OCI-LY7 (cell line): ENCODE measurements around the gene WFS1. TPM values are rescaled to one million over a fixed set of nuclear protein-coding genes. Genes with fewer than 3 reads are reported as not detected.

Source experiments
- BruUV-seq: library from RNA; stranded (reverse); fragments of 400-500 nt; replicated peaks from 2 replicates; lab custom pipeline; 2021; lab: Mats Ljungman, UMichigan
- CTCF ChIA-PET: fragments of 300-600 bp; sonication (Branson Sonifier 250); formaldehyde crosslinking; loops from one replicate; lab custom pipeline; 2022; ENCODE audit warnings: antibody characterized with exemption; ENCODE audit not compliant: unreplicated experiment; lab: Charles Lee
- POLR2A ChIA-PET: fragments of 300-600 bp; sonication (Branson Sonifier 250); formaldehyde crosslinking; loops from one replicate; lab custom pipeline; 2022; ENCODE audit warnings: antibody characterized with exemption; lab: Charles Lee
- DNase-seq: peaks from one replicate; pipeline ENCODE4 v3.0.0-alpha.2; 2015; ENCODE audit warnings: low spot score
- H2AFZ ChIP-seq: fragments of 200-600 bp; sonication (generic), shearing (Covaris generic); 2 replicates; pipeline ENCODE4 v1.6.1; 2014; ENCODE audit warnings: mild to moderate bottlenecking, antibody characterized with exemption, low read length, moderate library complexity
- H3K27ac ChIP-seq: fragments of 200-600 bp; sonication (generic); 2 replicates; pipeline ENCODE4 v1.5.1; 2014; ENCODE audit warnings: mixed run types, low read depth, mild to moderate bottlenecking, moderate library complexity, low read length, inconsistent platforms; ENCODE audit not compliant: poor library complexity, severe bottlenecking
- H3K36me3 ChIP-seq: fragments of 200-600 bp; sonication (generic); 2 replicates; pipeline ENCODE4 v1.6.1; 2014; ENCODE audit warnings: mild to moderate bottlenecking, antibody characterized with exemption, low read length, moderate library complexity, mixed read lengths; ENCODE audit not compliant: insufficient read depth
- H3K4me1 ChIP-seq: fragments of 200-600 bp; sonication (generic); 2 replicates; pipeline ENCODE4 v1.5.1; 2014; ENCODE audit warnings: mild to moderate bottlenecking, low read length; ENCODE audit not compliant: insufficient read depth, poor library complexity, severe bottlenecking
- H3K4me2 ChIP-seq: fragments of 200-600 bp; sonication (generic); 2 replicates; pipeline ENCODE4 v1.6.1; 2014; ENCODE audit warnings: mild to moderate bottlenecking, low read length
- H3K4me3 ChIP-seq: fragments of 200-600 bp; sonication (generic); 2 replicates; pipeline ENCODE4 v1.5.1; 2014; ENCODE audit warnings: mild to moderate bottlenecking, low read depth, low read length; ENCODE audit not compliant: poor library complexity, severe bottlenecking
- H3K79me2 ChIP-seq: fragments of 200-600 bp; sonication (generic); 2 replicates; pipeline ENCODE4 v1.6.1; 2016; ENCODE audit warnings: low read depth, mild to moderate bottlenecking, low read length, moderate library complexity, mixed read lengths; ENCODE audit not compliant: insufficient read depth
- H3K9me2 ChIP-seq: fragments of 200-600 bp; sonication (generic); 2 replicates; pipeline ENCODE4 v1.6.1; 2016; ENCODE audit warnings: mild to moderate bottlenecking, low read length, mixed read lengths; ENCODE audit not compliant: insufficient read depth
- H3K9me3 ChIP-seq: fragments of 200-600 bp; sonication (generic); 2 replicates; pipeline ENCODE4 v1.6.1; 2014; ENCODE audit warnings: mild to moderate bottlenecking, mixed run types, low read length, mixed read lengths
- H4K20me1 ChIP-seq: fragments of 200-600 bp; sonication (generic); 2 replicates; pipeline ENCODE4 v1.6.1; 2014; ENCODE audit warnings: mild to moderate bottlenecking, antibody characterized with exemption, low read length, moderate library complexity, mixed read lengths; ENCODE audit not compliant: insufficient read depth
- EZH2phosphoT487 ChIP-seq: fragments of 200-600 bp; sonication (generic); IDR thresholded peaks from 2 replicates; pipeline ENCODE4 v1.6.1; 2018; ENCODE audit warnings: low read depth, borderline replicate concordance, mild to moderate bottlenecking, mixed run types, antibody characterized with exemption, low read length, moderate library complexity, mixed read lengths
- intact Hi-C: fragments of 100-400 bp; cut with micrococcal nuclease; formaldehyde crosslinking; loops from one replicate; pipeline ENCODE4 v1.10.0; 2022; ENCODE audit not compliant: unreplicated experiment
- total RNA-seq, 2 experiments: library from RNA; depleted of rRNA in 1 of 2; stranded (reverse); fragments of >200 nt in 1 of 2; shearing (Covaris generic) in 1 of 2; gene quantifications; 2 replicates each; pipeline ENCODE4 v1.2.3, GENCODE V29; 2014 to 2022
- TF ChIP-seq, protein P1 (sequence below): fragments of 200-600 bp; sonication (generic); conservative IDR thresholded peaks from 2 replicates; pipeline ENCODE4 v1.5.1; 2014; ENCODE audit warnings: mild to moderate bottlenecking, antibody characterized with exemption, low read length, moderate library complexity, mixed read lengths

WFS1 gene
- total RNA-seq, 2 experiments from 2014 or later = 6.1 to 14.5 TPM

DNA sequence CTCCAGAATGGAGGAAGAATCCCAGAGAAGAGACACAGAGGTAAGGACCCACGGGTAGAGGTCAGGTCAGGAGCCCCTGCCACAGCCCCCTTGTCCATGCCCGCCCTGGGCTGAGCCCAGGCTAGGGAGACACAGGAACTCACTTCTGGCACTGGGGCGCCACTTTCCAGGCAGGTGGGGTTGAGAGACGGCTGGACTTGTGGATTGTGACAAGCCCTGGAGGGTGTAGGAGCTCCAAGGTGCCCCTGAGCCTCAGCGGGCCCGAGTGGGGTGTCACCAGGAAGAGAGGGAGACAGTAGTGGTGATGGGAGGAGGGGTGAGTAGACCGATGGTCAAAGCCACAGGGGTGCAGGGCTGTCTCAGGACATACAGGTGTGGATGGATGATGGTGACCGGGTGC is 58.9 kb downstream of the WFS1 start:
- no peaks in the 10 kb centered on the region for H3K79me2 ChIP-seq
- H3K9me2 ChIP-seq = no peaks in the 10 kb centered on the region
- H3K4me3 ChIP-seq = no peak overlapping the region
- no peaks in the 10 kb centered on the region for H3K4me1 ChIP-seq
- CTCF ChIA-PET = interaction anchor here (0.6 to 1.8 kb wide), 3 partner anchors 47 to 69 kb away, joined by 3 to 12 read pairs (median 6); no protein-coding TSS in a partner anchor
- H3K4me2 ChIP-seq = no peak overlapping the region
- no TSS peak for BruUV-seq
- no peaks in the 10 kb centered on the region for H3K36me3 ChIP-seq
- POLR2A ChIA-PET = no interaction called here
- no peaks in the 10 kb centered on the region for H4K20me1 ChIP-seq
- H3K27ac ChIP-seq = no peak overlapping the region
- 0 out of 2 replicates have a peak, but pooled peaks cover 6% of the 10 kb centered on the region for H3K9me3 ChIP-seq
- no peak for TF ChIP-seq EZH2phosphoT487
- TF ChIP-seq, protein P1, sequence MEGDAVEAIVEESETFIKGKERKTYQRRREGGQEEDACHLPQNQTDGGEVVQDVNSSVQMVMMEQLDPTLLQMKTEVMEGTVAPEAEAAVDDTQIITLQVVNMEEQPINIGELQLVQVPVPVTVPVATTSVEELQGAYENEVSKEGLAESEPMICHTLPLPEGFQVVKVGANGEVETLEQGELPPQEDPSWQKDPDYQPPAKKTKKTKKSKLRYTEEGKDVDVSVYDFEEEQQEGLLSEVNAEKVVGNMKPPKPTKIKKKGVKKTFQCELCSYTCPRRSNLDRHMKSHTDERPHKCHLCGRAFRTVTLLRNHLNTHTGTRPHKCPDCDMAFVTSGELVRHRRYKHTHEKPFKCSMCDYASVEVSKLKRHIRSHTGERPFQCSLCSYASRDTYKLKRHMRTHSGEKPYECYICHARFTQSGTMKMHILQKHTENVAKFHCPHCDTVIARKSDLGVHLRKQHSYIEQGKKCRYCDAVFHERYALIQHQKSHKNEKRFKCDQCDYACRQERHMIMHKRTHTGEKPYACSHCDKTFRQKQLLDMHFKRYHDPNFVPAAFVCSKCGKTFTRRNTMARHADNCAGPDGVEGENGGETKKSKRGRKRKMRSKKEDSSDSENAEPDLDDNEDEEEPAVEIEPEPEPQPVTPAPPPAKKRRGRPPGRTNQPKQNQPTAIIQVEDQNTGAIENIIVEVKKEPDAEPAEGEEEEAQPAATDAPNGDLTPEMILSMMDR = no peak
- DNase-seq = no peak
- H2AFZ ChIP-seq = no peak overlapping the region
- intact Hi-C loops = loop anchor here (5.0 kb wide), 2 partner anchors 196 to 331 kb away; no protein-coding TSS in a partner anchor

DNA sequence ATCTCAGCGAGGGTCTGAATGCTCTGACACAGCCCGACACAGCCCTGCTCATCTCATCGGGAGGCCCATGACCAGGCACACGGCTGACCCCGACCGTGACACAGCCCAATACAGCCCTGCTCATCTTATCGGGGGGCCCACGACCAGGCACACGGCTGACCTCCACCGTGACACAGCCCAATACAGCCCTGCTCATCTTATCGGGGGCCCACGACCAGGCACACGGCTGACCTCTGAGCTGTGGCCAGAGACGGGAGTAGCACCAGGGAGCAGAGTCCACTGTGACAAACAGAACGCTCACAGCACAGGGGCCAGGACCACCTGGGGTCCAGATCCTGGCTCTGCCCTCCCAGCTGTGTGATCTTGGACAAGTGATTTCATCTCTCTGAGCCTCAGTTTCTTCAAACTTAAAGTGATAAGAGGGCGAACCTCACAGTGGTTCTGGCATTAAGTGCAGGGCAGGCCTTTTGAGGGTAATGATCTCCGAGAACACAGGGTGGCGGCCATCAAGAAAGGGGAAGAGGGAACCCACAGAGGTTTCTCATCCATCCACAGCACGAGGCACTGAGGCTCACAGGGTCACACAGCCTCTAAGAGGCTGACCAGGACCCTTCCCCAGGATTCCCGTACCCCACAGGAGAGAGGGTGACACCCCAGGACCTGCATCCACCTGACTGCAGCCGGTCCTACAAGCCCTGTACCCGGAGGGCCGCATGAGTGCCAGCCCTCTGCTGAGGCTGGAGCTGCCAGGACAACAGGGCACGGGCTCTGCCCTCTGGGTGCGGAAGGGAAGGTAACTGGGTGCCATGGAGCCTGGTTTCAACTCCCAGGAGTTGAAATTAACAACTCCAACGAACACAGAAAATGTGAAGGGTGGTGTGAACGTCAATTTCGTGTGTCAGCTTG is 60.1 kb downstream of the WFS1 start:
- TF ChIP-seq EZH2phosphoT487 = no peak
- TF ChIP-seq, protein P1 = no peak
- 0 out of 2 replicates have a peak, but pooled peaks cover 6% of the 10 kb centered on the region for H3K9me3 ChIP-seq
- H3K9me2 ChIP-seq = no peaks in the 10 kb centered on the region
- intact Hi-C loops = loop anchor here (5.0 kb wide), 3 partner anchors 197 to 332 kb away; no protein-coding TSS in a partner anchor
- no TSS peak for BruUV-seq
- H3K4me2 ChIP-seq = no peak overlapping the region
- H3K4me3 ChIP-seq = no peak overlapping the region
- POLR2A ChIA-PET = interaction anchor here (0.6 kb wide), 1 partner anchor 62 kb away, joined by 3 read pairs; no protein-coding TSS in a partner anchor
- H4K20me1 ChIP-seq = no peaks in the 10 kb centered on the region
- no peak overlapping the region for H2AFZ ChIP-seq
- no peaks in the 10 kb centered on the region for H3K79me2 ChIP-seq
- no peaks in the 10 kb centered on the region for H3K4me1 ChIP-seq
- H3K36me3 ChIP-seq = no peaks in the 10 kb centered on the region
- DNase-seq = no peak
- H3K27ac ChIP-seq = no peak overlapping the region
- CTCF ChIA-PET = interaction anchor here (0.5 to 0.6 kb wide), 4 partner anchors 9 to 275 kb away, joined by 3 to 13 read pairs (median 4); no protein-coding TSS in a partner anchor
